ENCODE results near the gene NTN1. TPM values are rescaled to one million over a fixed set of nuclear protein-coding genes. Genes with fewer than 3 reads are reported as not detected.
"Not testable (repeated sequence)": the region's sequence is repeated elsewhere in the genome, so short reads cannot be mapped to it uniquely, and the experiment has no call there.

The NTN1 gene
- total and polyA plus RNA-seq, 2 donors, result 9.7 to 23.9 TPM

DNA sequence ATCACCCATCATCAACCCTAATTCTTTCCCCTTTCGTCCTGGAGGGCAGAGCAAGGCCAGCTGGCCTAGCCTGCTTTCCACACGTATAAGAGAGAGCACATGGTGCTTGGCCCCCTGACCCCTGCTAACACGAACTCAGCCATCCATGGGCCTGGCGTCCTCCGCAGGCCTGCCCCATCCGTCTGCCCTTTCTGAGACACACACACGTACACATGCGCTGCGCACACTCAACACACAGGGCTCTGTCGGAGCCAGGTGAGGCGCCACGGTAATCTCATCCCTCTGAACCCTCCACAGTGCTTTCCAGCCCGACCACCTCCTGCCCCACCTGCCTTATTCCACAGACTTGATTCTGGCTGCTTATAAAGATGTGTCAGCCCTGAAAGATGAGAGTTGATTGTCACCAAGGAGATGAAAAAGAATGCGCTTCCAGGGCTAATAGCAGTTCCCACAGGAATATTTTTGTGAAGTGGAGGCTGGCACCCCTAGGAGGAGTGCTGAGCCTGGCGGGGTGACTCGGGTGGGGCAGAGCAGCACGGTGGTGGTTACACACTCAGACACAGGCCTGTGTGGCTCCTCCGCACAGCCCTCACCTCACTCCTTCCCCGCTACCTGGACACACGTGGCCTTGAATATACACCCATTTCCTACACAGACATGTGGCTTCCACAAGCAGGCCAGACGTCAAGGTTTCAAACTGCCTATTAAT, 228.1 kb downstream of the NTN1 start:
- Histone ChIP-seq H3K4me1 (ENCODE audit: insufficient read depth) (no peaks in the 10 kb centered on the region), H3K27ac (ENCODE audit: low read depth) (no peak overlapping the region), H3K4me3 (ENCODE audit: low read depth, low read length) (no peak overlapping the region), H3K36me3 (ENCODE audit: insufficient read depth) (no peaks in the 10 kb centered on the region)
- DNase-seq (ENCODE audit: extremely low spot score), result no peak
- 85% methylated on average over 21 of the region's 21 CpGs for WGBS

DNA sequence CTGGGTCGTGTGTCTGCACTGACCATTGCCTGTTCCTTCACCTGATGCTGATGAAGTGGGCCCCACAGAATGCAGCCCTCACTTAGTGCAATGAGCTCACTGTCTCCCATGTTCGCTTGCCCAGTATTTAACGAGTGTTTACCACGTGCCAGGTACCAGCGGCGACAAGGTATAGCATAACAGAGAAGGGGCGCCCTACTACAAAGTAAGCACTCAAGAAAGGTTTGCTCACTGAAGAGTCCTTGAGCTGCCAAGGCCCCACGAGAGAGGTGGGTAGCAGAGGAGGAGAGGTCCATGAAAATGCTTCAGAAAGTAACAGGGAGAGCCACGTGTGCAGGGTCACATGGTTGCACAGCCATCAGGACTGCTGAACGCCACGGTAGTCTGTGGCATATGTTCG, 230.0 kb downstream of the NTN1 start:
- no peaks in the 10 kb centered on the region for H3K4me1 ChIP-seq (ENCODE audit: insufficient read depth)
- 86% methylated on average over 12 of the region's 12 CpGs for WGBS
- H3K4me3 ChIP-seq (ENCODE audit: low read depth, low read length), result no peak overlapping the region
- no peak for DNase-seq (ENCODE audit: extremely low spot score)
- no peaks in the 10 kb centered on the region for H3K36me3 ChIP-seq (ENCODE audit: insufficient read depth)
- H3K27ac ChIP-seq (ENCODE audit: low read depth), result no peak overlapping the region

DNA sequence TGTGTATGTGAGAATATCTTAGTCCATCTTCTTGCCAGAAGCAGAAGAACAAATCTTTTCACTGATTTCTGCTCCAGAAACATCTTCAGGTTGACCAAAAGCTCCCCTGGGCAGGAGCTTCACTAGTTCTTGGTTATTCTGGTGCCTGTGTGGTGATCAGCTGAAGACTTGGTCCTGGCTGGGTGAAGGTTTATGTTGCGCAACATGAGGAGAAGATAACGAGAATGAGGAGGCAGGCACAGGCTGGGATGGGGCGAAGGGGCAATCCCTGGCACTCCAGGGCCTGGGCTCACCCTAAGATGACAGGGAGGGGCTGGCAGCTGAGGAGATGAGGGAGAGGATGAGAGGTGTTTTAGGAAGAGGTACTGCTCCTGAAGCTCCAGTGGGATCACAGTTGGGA, 232.0 kb downstream of the NTN1 start:
- Histone ChIP-seq H3K27ac (ENCODE audit: low read depth) (no peak overlapping the region), H3K36me3 (ENCODE audit: insufficient read depth) (no peaks in the 10 kb centered on the region), H3K4me1 (ENCODE audit: insufficient read depth) (peaks cover 2% of the 10 kb centered on the region), H3K4me3 (ENCODE audit: low read depth, low read length) (no peak overlapping the region)
- no peak for DNase-seq (ENCODE audit: extremely low spot score)
- WGBS, result 92% methylated on average over 3 of the region's 3 CpGs

DNA sequence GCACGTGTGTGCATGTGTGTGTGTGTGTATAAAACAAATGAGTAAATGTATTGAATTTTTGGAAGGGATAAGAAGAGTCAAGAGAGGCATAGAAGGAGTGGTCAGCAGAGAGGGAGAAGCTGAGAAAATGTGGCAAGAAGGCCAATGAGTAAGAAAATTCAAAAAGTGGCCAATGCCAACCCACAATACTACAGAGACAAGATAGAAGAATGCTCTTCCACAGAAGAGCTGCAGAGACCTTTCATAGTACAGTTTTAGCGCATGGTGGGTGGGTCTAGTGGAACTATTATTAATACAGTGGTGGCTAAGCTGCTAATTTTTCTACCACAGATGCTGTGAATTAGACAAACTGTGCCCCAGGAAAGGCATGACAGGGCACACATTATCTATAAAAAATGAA, 233.5 kb downstream of the NTN1 start:
- 72% methylated on average over 2 of the region's 2 CpGs for WGBS
- Histone ChIP-seq H3K4me1 (ENCODE audit: insufficient read depth) (peaks cover 2% of the 10 kb centered on the region), H3K36me3 (ENCODE audit: insufficient read depth) (no peaks in the 10 kb centered on the region), H3K4me3 (ENCODE audit: low read depth, low read length) (no peak overlapping the region), H3K27ac (ENCODE audit: low read depth) (no peak overlapping the region)
- no peak for DNase-seq (ENCODE audit: extremely low spot score)

DNA sequence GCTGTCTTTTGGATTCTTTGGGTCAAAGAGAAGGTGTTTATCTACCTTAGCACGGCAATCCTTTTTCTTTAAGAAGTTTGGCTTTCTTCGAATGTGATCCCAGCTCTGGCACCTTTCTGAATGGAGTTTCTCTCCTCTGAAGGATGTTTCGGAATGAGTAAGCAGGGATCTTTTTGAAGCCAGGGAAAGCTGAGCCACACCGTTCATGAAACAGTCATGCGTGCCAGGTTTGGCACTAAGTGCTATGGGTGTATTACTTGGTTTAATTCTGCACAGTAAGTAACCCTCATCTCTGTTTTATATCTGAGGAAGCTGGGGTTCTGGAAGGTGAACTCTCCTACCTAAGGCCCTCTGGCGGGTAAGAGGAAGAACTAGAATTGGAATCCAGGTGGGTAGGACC, 234.5 kb downstream of the NTN1 start:
- H3K4me3 ChIP-seq (ENCODE audit: low read depth, low read length), result no peak overlapping the region
- H3K27ac ChIP-seq (ENCODE audit: low read depth), result no peak overlapping the region
- H3K36me3 ChIP-seq (ENCODE audit: insufficient read depth), result no peaks in the 10 kb centered on the region
- 56% methylated on average over 6 of the region's 6 CpGs for WGBS
- H3K4me1 ChIP-seq (ENCODE audit: insufficient read depth), result peaks cover 2% of the 10 kb centered on the region
- no peak for DNase-seq (ENCODE audit: extremely low spot score)

DNA sequence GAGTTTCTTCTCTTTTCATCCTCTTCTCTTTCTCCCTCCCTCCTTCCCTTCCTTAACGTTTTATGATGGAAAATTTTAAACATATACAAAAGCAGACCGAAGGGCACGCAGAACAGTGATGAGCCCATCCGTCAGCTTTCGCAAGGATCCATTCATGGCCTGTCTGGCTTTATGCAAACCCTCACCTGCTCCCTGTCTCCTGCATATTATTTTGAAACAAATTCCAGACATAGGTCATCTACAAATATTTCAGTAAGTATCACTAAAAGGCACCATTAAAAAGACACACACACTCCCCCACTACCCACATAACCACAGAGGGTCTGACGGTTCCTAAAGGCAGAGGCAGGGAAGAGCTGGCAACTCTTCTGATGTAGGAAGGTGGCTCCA, 235.0 kb downstream of the NTN1 start:
- Histone ChIP-seq H3K4me3 (ENCODE audit: low read depth, low read length) (no peak overlapping the region), H3K27ac (ENCODE audit: low read depth) (no peak overlapping the region), H3K4me1 (ENCODE audit: insufficient read depth) (peaks cover 2% of the 10 kb centered on the region), H3K36me3 (ENCODE audit: insufficient read depth) (no peaks in the 10 kb centered on the region)
- 79% methylated on average over 6 of the region's 6 CpGs for WGBS
- DNase-seq (ENCODE audit: extremely low spot score), result no peak

DNA sequence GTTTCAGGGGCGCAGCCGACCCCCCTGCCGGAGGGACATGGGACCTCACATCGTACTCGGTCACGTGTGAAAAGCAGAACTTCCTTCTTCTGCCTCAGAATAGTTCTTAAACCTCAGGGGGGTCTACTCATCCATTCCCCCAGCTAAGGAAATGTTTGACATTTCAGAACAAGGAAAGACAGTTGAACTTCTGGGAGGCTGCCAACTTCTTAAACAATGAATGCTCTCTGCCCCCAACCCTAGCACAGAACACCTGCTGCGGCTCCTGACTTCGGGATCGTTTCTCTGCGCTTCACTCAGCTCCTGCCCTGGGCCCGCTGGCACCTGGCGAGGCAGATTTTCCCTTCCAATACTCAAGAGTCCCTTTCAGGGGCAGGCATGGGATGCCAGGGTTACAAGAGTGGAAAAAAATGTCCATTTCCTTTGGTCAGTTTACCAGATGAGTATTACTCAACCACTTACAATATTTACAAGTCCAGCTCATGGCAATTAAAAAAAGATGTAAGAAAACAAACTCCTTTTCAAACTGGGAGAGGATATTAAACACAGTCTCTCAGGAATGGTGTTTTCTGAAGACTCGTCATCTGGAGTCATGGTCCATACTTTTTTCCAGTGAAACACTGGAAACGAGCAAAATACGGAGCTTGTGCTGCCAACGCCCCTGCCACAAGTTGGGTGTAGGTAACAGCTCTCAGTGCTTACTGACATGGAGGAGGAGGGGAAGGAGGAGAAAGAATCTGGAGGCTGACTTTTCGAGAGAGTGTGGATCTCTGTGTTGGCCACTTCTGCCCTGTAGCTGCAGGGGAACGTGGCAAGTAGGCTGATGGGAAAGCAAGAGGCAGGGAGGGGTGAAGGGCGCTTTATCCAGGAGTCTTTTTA, 235.7 kb downstream of the NTN1 start:
- 67% methylated on average over 19 of the region's 19 CpGs for WGBS
- DNase-seq (ENCODE audit: extremely low spot score), result no peak
- Histone ChIP-seq H3K27ac (ENCODE audit: low read depth) (no peak overlapping the region), H3K36me3 (ENCODE audit: insufficient read depth) (no peaks in the 10 kb centered on the region), H3K4me1 (ENCODE audit: insufficient read depth) (peaks cover 2% of the 10 kb centered on the region), H3K4me3 (ENCODE audit: low read depth, low read length) (no peak overlapping the region)

DNA sequence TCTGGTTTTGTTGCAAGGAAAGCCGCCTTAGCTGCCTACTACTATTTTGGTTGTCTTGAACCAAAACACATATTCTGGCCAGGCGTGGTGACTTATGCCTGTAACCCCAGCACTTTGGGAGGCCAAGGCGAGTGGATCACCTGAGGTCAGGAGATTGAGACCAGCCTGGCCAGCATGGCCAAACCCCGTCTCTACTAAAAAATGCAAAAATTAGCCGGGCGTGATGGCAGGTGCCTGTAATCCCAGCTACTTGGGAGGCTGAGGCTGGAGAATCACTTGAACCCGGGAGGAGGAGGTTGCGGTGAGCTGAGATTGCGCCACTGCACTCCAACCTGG, 236.3 kb downstream of the NTN1 start:
- H3K4me1 ChIP-seq (ENCODE audit: insufficient read depth); DNase-seq (ENCODE audit: extremely low spot score); H3K4me3 ChIP-seq (ENCODE audit: low read depth, low read length); H3K36me3 ChIP-seq (ENCODE audit: insufficient read depth); H3K27ac ChIP-seq (ENCODE audit: low read depth): not testable (repeated sequence)
- WGBS, result 92% methylated on average over 9 of the region's 9 CpGs

DNA sequence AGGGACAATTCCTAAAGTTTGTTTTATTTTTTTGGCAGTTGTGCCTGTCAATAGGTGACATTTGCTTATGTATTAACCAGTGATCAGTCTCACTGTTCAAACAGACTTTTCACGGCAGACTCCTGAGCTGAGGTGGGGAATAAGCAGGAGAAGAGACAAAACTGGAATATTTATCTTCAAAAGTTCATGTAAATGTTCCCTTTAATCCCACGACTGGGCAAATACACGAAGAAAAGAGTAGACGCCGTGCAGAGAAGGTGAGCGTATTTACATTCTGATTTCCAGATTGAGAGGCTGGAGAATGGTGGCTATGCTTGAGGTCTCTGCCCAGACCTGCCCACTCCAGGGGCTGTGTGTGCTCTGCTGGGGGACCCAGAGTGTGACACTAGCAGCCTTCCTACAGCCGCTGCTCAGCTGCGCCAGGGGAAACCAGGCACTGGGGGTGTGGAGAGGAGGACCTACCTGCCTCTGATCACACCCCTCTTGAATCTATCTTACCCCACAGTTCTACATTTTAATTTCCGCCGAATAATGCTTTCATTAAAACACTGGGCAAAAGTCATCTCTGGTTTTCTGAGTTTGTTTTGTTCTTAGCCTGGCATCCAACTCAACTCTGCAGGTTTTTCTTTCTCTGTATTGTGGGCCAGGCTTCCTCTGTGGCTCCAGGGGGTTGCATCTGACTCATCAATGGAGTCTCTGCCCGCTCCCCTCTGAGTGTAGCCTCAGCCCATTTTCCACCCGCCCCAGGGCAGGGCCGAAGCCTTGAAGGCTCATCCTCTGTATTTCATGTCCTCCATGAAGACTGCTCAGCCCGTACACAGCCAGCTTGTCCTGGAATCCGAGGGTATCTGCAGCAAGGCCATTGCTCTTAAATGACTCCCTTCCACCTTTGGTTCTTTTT, 237.1 kb downstream of the NTN1 start:
- H3K27ac ChIP-seq (ENCODE audit: low read depth), result no peak overlapping the region
- peaks cover 2% of the 10 kb centered on the region for H3K4me1 ChIP-seq (ENCODE audit: insufficient read depth)
- no peaks in the 10 kb centered on the region for H3K36me3 ChIP-seq (ENCODE audit: insufficient read depth)
- DNase-seq (ENCODE audit: extremely low spot score), result no peak
- H3K4me3 ChIP-seq (ENCODE audit: low read depth, low read length), result no peak overlapping the region
- WGBS, result 83% methylated on average over 15 of the region's 15 CpGs

DNA sequence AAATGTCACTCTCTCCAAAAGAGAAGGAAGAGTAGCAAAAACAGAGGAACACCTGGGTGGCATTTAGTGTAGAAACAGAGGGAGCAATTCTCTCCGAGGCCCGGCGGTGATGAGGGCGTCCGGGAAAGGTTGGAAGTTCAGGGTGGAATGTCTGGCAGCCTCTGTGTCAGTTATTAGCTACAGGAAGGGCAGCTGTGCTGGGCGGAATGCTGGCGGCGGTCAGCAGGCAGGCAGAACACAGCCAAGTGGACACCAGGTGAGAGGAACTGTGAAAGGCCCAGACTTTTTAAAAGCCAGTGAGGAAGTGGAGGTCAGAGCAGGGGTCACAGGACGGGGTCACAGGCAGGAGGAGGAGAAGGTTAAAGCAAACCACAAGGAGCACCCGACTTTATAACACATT, 238.1 kb downstream of the NTN1 start:
- 67% methylated on average over 10 of the region's 10 CpGs for WGBS
- H3K27ac ChIP-seq (ENCODE audit: low read depth), result no peak overlapping the region
- no peak for DNase-seq (ENCODE audit: extremely low spot score)
- H3K4me1 ChIP-seq (ENCODE audit: insufficient read depth), result peaks cover 2% of the 10 kb centered on the region
- H3K4me3 ChIP-seq (ENCODE audit: low read depth, low read length), result no peak overlapping the region
- no peaks in the 10 kb centered on the region for H3K36me3 ChIP-seq (ENCODE audit: insufficient read depth)

DNA sequence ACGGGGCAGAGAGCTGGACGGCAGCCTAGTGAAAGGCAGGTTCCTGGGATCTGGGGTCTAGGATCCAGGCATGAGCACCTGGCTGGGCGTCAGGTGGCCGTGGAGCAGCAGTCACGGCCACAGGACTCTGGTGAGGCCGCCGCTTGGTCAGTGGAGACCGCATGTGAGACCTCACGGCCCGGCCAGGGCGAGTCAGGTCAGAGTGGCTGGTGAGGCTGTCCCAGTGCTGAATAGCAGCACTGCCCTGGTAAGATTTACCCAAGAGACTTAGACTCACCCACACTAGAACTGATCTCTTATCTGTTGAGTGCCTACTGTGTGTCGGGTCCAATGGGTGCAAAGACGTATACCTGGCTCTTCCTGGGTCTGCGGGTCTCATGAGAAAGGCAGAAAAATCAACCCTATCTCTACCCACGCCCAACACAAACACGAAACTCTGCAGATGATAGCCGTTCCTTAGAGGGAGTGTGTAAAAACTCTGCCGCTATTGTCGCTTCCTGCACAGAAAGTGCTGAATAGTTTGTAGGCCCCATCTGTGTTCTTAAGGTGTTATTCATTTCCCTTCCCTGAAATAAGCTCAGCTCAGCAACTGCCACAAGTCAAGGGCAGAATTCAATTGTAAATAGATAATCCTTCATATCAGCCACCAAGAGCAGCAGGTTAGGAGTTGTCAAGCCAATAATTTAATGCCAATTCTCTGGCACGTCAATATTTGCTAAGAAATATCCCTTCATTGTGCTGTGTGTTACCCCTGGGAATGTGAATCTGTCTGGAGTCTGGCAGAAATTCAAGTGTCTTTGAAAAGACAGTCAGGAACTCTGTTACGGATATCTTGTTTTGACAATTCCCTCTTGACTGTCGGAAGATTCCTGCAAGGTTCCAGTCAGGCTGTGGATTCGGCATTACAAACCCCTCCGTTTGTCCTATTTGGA, 240.0 kb downstream of the NTN1 start:
- no peak for DNase-seq (ENCODE audit: extremely low spot score)
- 83% methylated on average over 24 of the region's 24 CpGs for WGBS
- H3K4me1 ChIP-seq (ENCODE audit: insufficient read depth), result peaks cover 2% of the 10 kb centered on the region

DNA sequence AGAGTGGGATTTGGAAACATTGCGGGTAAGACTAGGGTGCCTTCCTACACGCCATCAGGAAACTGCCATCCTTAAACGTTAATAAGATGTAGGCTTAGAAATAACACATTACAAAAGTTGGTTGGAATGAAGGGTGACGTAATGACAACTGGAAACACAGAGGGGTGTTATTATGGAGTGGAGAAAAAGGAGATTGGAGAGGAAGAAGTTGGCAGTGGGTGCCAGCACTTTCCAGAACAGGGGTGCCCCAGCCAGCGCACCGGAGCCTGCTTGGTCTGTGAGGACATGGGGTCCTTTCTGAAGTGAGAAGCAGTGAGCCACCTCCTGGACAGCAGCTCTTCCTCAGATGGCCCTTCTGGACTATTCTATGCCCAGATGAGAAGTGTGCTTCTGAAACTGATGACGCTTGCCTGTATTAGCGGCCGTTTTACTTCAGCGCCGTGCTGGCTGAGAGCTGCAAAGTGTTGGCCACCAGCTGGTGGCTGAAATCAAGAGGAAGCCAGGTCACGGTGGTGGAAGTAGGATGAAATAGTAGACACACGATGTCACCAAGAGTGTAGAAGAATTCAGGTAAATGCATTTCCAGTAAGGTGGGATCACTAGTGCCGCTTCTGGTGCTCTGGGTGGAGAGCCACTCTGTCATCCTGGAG, 244.8 kb downstream of the NTN1 start:
- WGBS, result 83% methylated on average over 14 of the region's 14 CpGs
- H3K27ac ChIP-seq (ENCODE audit: low read depth), result no peak overlapping the region
- H3K36me3 ChIP-seq (ENCODE audit: insufficient read depth), result no peaks in the 10 kb centered on the region
- no peak for DNase-seq (ENCODE audit: extremely low spot score)
- no peaks in the 10 kb centered on the region for H3K4me1 ChIP-seq (ENCODE audit: insufficient read depth)
- H3K4me3 ChIP-seq (ENCODE audit: low read depth, low read length), result no peak overlapping the region

More for the DNA sequence above, 240.0 kb downstream of the NTN1 start:
- H3K36me3 ChIP-seq (ENCODE audit: insufficient read depth), result no peaks in the 10 kb centered on the region
- no peak overlapping the region for H3K27ac ChIP-seq (ENCODE audit: low read depth)
- H3K4me3 ChIP-seq (ENCODE audit: low read depth, low read length), result no peak overlapping the region
